ENCODE data around the gene RAPGEF5. TPM values are rescaled to one million over a fixed set of nuclear protein-coding genes. Genes with fewer than 3 reads are reported as not detected.

Gene RAPGEF5
- polyA plus RNA-seq, 1 donor (not counting 4 experiments of a cell fraction or from before 2014, with no cell fraction given), result 2.1 TPM

DNA sequence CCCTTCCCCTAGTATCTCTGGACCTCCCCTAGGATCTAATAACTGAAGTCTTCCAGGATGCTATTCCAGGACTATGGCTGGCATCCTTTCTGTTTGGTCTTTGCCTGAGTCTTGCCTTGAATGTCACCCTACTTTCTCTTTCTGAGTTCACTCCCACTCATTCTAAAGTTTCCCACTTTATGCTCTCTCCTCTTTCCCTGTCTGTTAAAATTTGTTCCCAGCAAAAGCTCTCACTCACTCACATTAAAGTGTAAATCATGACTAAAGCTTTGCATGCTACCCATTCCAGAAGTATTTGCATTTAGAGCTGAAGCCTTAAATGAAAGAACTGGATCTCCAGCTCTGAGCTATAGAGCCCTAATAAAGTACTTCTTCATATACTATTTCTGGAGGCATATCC lies 42.1 kb upstream of the RAPGEF5 start:
- H3K4me2 ChIP-seq (ENCODE audit: control insufficient read depth, extremely low read depth, insufficient read depth, low read depth, low read length), result no peak overlapping the region
- peaks cover 6% of the 10 kb centered on the region for H3K4me1 ChIP-seq (ENCODE audit: control insufficient read depth, extremely low read depth, insufficient read depth, low read length)
- no peak for DNase-seq (ENCODE audit: low read depth, low spot score)
- TF ChIP-seq EZH2 (IDR thresholded peaks at IDR 0.05; ENCODE audit: low read length), result no peak
- TF ChIP-seq, protein P1, sequence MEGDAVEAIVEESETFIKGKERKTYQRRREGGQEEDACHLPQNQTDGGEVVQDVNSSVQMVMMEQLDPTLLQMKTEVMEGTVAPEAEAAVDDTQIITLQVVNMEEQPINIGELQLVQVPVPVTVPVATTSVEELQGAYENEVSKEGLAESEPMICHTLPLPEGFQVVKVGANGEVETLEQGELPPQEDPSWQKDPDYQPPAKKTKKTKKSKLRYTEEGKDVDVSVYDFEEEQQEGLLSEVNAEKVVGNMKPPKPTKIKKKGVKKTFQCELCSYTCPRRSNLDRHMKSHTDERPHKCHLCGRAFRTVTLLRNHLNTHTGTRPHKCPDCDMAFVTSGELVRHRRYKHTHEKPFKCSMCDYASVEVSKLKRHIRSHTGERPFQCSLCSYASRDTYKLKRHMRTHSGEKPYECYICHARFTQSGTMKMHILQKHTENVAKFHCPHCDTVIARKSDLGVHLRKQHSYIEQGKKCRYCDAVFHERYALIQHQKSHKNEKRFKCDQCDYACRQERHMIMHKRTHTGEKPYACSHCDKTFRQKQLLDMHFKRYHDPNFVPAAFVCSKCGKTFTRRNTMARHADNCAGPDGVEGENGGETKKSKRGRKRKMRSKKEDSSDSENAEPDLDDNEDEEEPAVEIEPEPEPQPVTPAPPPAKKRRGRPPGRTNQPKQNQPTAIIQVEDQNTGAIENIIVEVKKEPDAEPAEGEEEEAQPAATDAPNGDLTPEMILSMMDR (optimal IDR thresholded peaks at IDR 0.05 in 1 of 3, IDR thresholded peaks at IDR 0.05 in 1 of 3, conservative IDR thresholded peaks at IDR 0.05 in 1 of 3; ENCODE audit: extremely low read depth in 1 of 3, insufficient read depth in 2 of 3, low read length in 3 of 3), result no peak
- H3K9me1 ChIP-seq (ENCODE audit: control insufficient read depth, extremely low read depth, insufficient read depth, low read length), result no peaks in the 10 kb centered on the region
- H3K27ac ChIP-seq (ENCODE audit: control insufficient read depth, insufficient read depth, low read length), result no peak overlapping the region
- no peaks in the 10 kb centered on the region for H3K79me2 ChIP-seq (ENCODE audit: control insufficient read depth, insufficient read depth, low read length)
- H3K9me3 ChIP-seq (ENCODE audit: control insufficient read depth, low read depth, low read length), result no peaks in the 10 kb centered on the region
- H3K27me3 ChIP-seq (ENCODE audit: control insufficient read depth, extremely low read depth, insufficient read depth, low read length), result no peaks in the 10 kb centered on the region
- FAIRE-seq, result no peak
- H2AFZ ChIP-seq (ENCODE audit: control insufficient read depth, low read length), result no peak overlapping the region
- no peak overlapping the region for H3K9ac ChIP-seq (ENCODE audit: control insufficient read depth, extremely low read depth, insufficient read depth, low read length)
- H4K20me1 ChIP-seq (ENCODE audit: control insufficient read depth, extremely low read depth, insufficient read depth, low read length), result no peaks in the 10 kb centered on the region
- no peak overlapping the region for H3K4me3 ChIP-seq (ENCODE audit: control insufficient read depth in 2 of 3, extremely low read depth in 1 of 3, insufficient read depth in 2 of 3, low read depth in 1 of 3, low read length in 3 of 3)
- dilution Hi-C loops (cut with MboI; ENCODE audit: extremely low pct_ligation_motif_present, low sequenced_read_pairs), result no loop called here
- no peaks in the 10 kb centered on the region for H3K36me3 ChIP-seq (ENCODE audit: control insufficient read depth in 2 of 2, extremely low read depth in 1 of 2, insufficient read depth in 2 of 2, low read length in 2 of 2)

DNA sequence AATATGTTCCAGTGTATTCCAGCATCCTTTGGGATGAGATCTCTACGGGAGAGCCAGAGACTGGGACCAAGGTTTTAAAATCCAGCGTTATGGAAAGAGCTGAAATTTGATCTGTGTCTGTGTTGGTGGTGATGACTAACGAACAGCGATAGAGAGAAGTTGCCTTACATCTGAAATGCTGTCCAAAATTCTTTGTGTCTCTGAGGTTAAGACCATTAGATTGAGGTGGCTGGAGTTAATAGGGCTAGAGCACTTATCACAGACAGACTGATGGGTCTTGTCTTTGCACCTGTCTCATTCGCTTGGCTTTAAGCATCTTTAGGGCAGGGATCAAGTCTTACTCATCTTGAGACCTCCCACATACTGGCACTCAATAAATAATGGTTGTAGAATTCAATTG lies 41.0 kb upstream of the RAPGEF5 start:
- Histone ChIP-seq H3K9ac (ENCODE audit: control insufficient read depth, extremely low read depth, insufficient read depth, low read length) (no peak overlapping the region), H3K36me3 (ENCODE audit: control insufficient read depth in 2 of 2, extremely low read depth in 1 of 2, insufficient read depth in 2 of 2, low read length in 2 of 2) (no peaks in the 10 kb centered on the region), H3K27me3 (ENCODE audit: control insufficient read depth, extremely low read depth, insufficient read depth, low read length) (no peaks in the 10 kb centered on the region), H3K4me3 (ENCODE audit: control insufficient read depth in 2 of 3, extremely low read depth in 1 of 3, insufficient read depth in 2 of 3, low read depth in 1 of 3, low read length in 3 of 3) (no peak overlapping the region), H3K9me1 (ENCODE audit: control insufficient read depth, extremely low read depth, insufficient read depth, low read length) (no peaks in the 10 kb centered on the region), H3K79me2 (ENCODE audit: control insufficient read depth, insufficient read depth, low read length) (no peaks in the 10 kb centered on the region), H3K9me3 (ENCODE audit: control insufficient read depth, low read depth, low read length) (no peaks in the 10 kb centered on the region), H3K27ac (ENCODE audit: control insufficient read depth, insufficient read depth, low read length) (no peak overlapping the region), H2AFZ (ENCODE audit: control insufficient read depth, low read length) (no peak overlapping the region), H3K4me1 (ENCODE audit: control insufficient read depth, extremely low read depth, insufficient read depth, low read length) (peaks cover 6% of the 10 kb centered on the region), H4K20me1 (ENCODE audit: control insufficient read depth, extremely low read depth, insufficient read depth, low read length) (no peaks in the 10 kb centered on the region), H3K4me2 (ENCODE audit: control insufficient read depth, extremely low read depth, insufficient read depth, low read depth, low read length) (no peak overlapping the region)
- DNase-seq (ENCODE audit: low read depth, low spot score) (no peak), FAIRE-seq (no peak)
- TF ChIP-seq EZH2 (IDR thresholded peaks at IDR 0.05; ENCODE audit: low read length), result no peak
- TF ChIP-seq, protein P1 (optimal IDR thresholded peaks at IDR 0.05 in 1 of 3, IDR thresholded peaks at IDR 0.05 in 1 of 3, conservative IDR thresholded peaks at IDR 0.05 in 1 of 3; ENCODE audit: extremely low read depth in 1 of 3, insufficient read depth in 2 of 3, low read length in 3 of 3), result no peak
- dilution Hi-C loops (cut with MboI; ENCODE audit: extremely low pct_ligation_motif_present, low sequenced_read_pairs), result no loop called here

All from keratinocyte (primary cell).